ENCODE data around the gene RNF220.

Gene RNF220

GRCh38 chr1:44405031-44405797 lies at the start of gene RNF220:
Gene RNF220 (plus strand): TSS chr1:44405255.
- DNase-seq: peak; percentile 80

- DNase-seq: peak; percentile 7
These were observed 49.3 kb upstream of the RNF220 start for GRCh38 chr1:44355582-44356305.

- no peak for DNase-seq
These were observed 47.3 kb upstream of the RNF220 start for GRCh38 chr1:44357710-44358109.

GRCh38 chr1:44359234-44359935 lies 45.7 kb upstream of the RNF220 start:
- DNase-seq: peak; percentile 1

GRCh38 chr1:44361478-44361877 lies 43.6 kb upstream of the RNF220 start:
- peak; percentile 1 for DNase-seq

GRCh38 chr1:44366371-44366975 lies 38.6 kb upstream of the RNF220 start:
- DNase-seq: no peak

GRCh38 chr1:44367944-44368343 lies 37.1 kb upstream of the RNF220 start:
- no peak for DNase-seq

GRCh38 chr1:44368471-44369151 lies 36.4 kb upstream of the RNF220 start:
- no peak for DNase-seq

GRCh38 chr1:44371206-44371605 lies 33.8 kb upstream of the RNF220 start:
- no peak for DNase-seq

GRCh38 chr1:44375547-44375946 lies 29.5 kb upstream of the RNF220 start:
- DNase-seq: no peak

GRCh38 chr1:44377925-44378784 lies 26.9 kb upstream of the RNF220 start:
- peak; percentile 76 for DNase-seq

- DNase-seq: no peak
These were observed 24.3 kb upstream of the RNF220 start for GRCh38 chr1:44380666-44381177.

GRCh38 chr1:44388551-44388950 lies 16.5 kb upstream of the RNF220 start:
- no peak for DNase-seq

GRCh38 chr1:44389437-44389836 lies 15.6 kb upstream of the RNF220 start:
- peak; percentile 13 for DNase-seq

- DNase-seq: peak; percentile 2
These were observed 14.8 kb upstream of the RNF220 start for GRCh38 chr1:44390277-44390676.

- no peak for DNase-seq
These were observed 3.5 kb upstream of the RNF220 start for GRCh38 chr1:44401256-44402228.

- peak; percentile 67 for DNase-seq
These were observed 1.0 kb downstream of the RNF220 start for GRCh38 chr1:44405798-44406736.

GRCh38 chr1:44406737-44407429 lies 1.8 kb downstream of the RNF220 start:
- peak; percentile 26 for DNase-seq

All from NCI-H146 (cell line).